ENCODE measurements around the gene ACBD4. TPM values are rescaled to one million over a fixed set of nuclear protein-coding genes. Genes with fewer than 3 reads are reported as not detected.

The ACBD4 gene
- total RNA-seq = 6.7 TPM
- long read RNA-seq, partial matches to known transcripts = 1 of 4 reads
- long read RNA-seq, other reads (novel, unspliced or antisense) = 2 of 4 reads

GRCh38 chr17:45135192-45135977 lies at the start of gene ACBD4:
ACBD4 (plus strand) TSS chr17:45135687; CDS start chr17:45136145, 458 bp downstream.
- ATAC-seq (peak; percentile 79), DNase-seq (ENCODE audit: missing footprints) (peak; percentile 98)
- intact Hi-C loops (cut with DNase I) = loop anchor here (1.0 kb wide), 1 partner anchor 62 kb away; no protein-coding TSS in a partner anchor

GRCh38 chr17:45086391-45086790 lies 49.1 kb upstream of the ACBD4 start:
- no peak for DNase-seq (ENCODE audit: missing footprints)
- intact Hi-C loops (cut with DNase I) = no loop called here
- no peak for ATAC-seq

- intact Hi-C loops (cut with DNase I) = no loop called here
- DNase-seq (ENCODE audit: missing footprints) (no peak), ATAC-seq (no peak)
Observed at GRCh38 chr17:45086865-45087503, 48.5 kb upstream of the ACBD4 start.

GRCh38 chr17:45087504-45087975 lies 47.9 kb upstream of the ACBD4 start:
- DNase-seq (ENCODE audit: missing footprints) (no peak), ATAC-seq (peak; percentile 49)
- intact Hi-C loops (cut with DNase I) = no loop called here

- intact Hi-C loops (cut with DNase I) = no loop called here
- ATAC-seq (no peak), DNase-seq (ENCODE audit: missing footprints) (no peak)
Observed at GRCh38 chr17:45087978-45088377, 47.5 kb upstream of the ACBD4 start.

- intact Hi-C loops (cut with DNase I) = no loop called here
Observed at GRCh38 chr17:45088741-45089140, 46.7 kb upstream of the ACBD4 start.

GRCh38 chr17:45090711-45091110 lies 44.8 kb upstream of the ACBD4 start:
- DNase-seq (ENCODE audit: missing footprints) (no peak), ATAC-seq (no peak)
- intact Hi-C loops (cut with DNase I) = no loop called here

More at GRCh38 chr17:45088741-45089140, 46.7 kb upstream of the ACBD4 start:
- ATAC-seq (no peak), DNase-seq (ENCODE audit: missing footprints) (no peak)

GRCh38 chr17:45091778-45092425 lies 43.6 kb upstream of the ACBD4 start:
- ATAC-seq = no peak
- intact Hi-C loops (cut with DNase I) = no loop called here

GRCh38 chr17:45092911-45093430 lies 42.5 kb upstream of the ACBD4 start:
- peak; percentile 85 for DNase-seq (ENCODE audit: missing footprints)
- intact Hi-C loops (cut with DNase I) = no loop called here
- peak; percentile 95 for ATAC-seq

More at GRCh38 chr17:45091778-45092425, 43.6 kb upstream of the ACBD4 start:
- no peak for DNase-seq (ENCODE audit: missing footprints)

GRCh38 chr17:45093444-45094110 lies 41.9 kb upstream of the ACBD4 start:
- intact Hi-C loops (cut with DNase I) = no loop called here
- ATAC-seq (peak; percentile 79), DNase-seq (ENCODE audit: missing footprints) (no peak)

- no peak for DNase-seq (ENCODE audit: missing footprints)
- intact Hi-C loops (cut with DNase I) = loop anchor here (5.0 kb wide), 1 partner anchor 74 kb away; no protein-coding TSS in a partner anchor
- ATAC-seq = no peak
Observed at GRCh38 chr17:45096141-45096540, 39.3 kb upstream of the ACBD4 start.

GRCh38 chr17:45096926-45097325 lies 38.6 kb upstream of the ACBD4 start:
- ATAC-seq (no peak), DNase-seq (ENCODE audit: missing footprints) (no peak)
- intact Hi-C loops (cut with DNase I) = loop anchor here (5.0 kb wide), 1 partner anchor 75 kb away; no protein-coding TSS in a partner anchor

- DNase-seq (ENCODE audit: missing footprints) (no peak), ATAC-seq (no peak)
- intact Hi-C loops (cut with DNase I) = loop anchor here (2.0 to 5.0 kb wide), 2 partner anchors 76 to 177 kb away; no protein-coding TSS in a partner anchor
Observed at GRCh38 chr17:45098081-45098868, 37.2 kb upstream of the ACBD4 start.

- intact Hi-C loops (cut with DNase I) = loop anchor here (2.0 to 5.0 kb wide), 2 partner anchors 77 to 178 kb away; no protein-coding TSS in a partner anchor
- DNase-seq (ENCODE audit: missing footprints) (peak; percentile 93), ATAC-seq (peak; percentile 80)
Observed at GRCh38 chr17:45098869-45099616, 36.4 kb upstream of the ACBD4 start.

- ATAC-seq (no peak), DNase-seq (ENCODE audit: missing footprints) (no peak)
- intact Hi-C loops (cut with DNase I) = loop anchor here (10.0 kb wide), 1 partner anchor 327 kb away; no protein-coding TSS in a partner anchor
Observed at GRCh38 chr17:45101546-45101882, 34.0 kb upstream of the ACBD4 start.

GRCh38 chr17:45101883-45102811 lies 33.3 kb upstream of the ACBD4 start:
- DNase-seq (ENCODE audit: missing footprints) (no peak), ATAC-seq (no peak)
- intact Hi-C loops (cut with DNase I) = loop anchor here (2.0 to 10.0 kb wide), 2 partner anchors 31 to 327 kb away; partner anchors contain the start of gene PLCD3

All from Right ventricle myocardium inferior (tissue), 1 donor.